IPS-18a (cell line): ENCODE measurements around the gene AIG1.

Experiments
- H3K27ac ChIP-seq: one replicate; pipeline ENCODE4 v1.5.1; 2013; ENCODE audit warnings: low read length
- H3K27me3 ChIP-seq: one replicate; pipeline ENCODE4 v1.6.1; 2013; ENCODE audit warnings: mild to moderate bottlenecking, low read length; ENCODE audit not compliant: control insufficient read depth, insufficient read depth
- H3K36me3 ChIP-seq: one replicate; pipeline ENCODE4 v1.6.1; 2013; ENCODE audit warnings: low read depth, low read length; ENCODE audit not compliant: control insufficient read depth
- H3K4me1 ChIP-seq: one replicate; pipeline ENCODE4 v1.6.1; 2013; ENCODE audit warnings: low read depth, low read length; ENCODE audit not compliant: control insufficient read depth
- H3K4me3 ChIP-seq: one replicate; pipeline ENCODE4 v1.5.1; 2013; ENCODE audit warnings: low read length
- H3K9ac ChIP-seq: one replicate; pipeline ENCODE4 v1.6.1; 2013; ENCODE audit warnings: mild to moderate bottlenecking, low read length, moderate library complexity
- H3K9me3 ChIP-seq: one replicate; pipeline ENCODE4 v1.6.1; 2013; ENCODE audit warnings: low read depth, low read length; ENCODE audit not compliant: control insufficient read depth

The AIG1 gene

GRCh38 chr6:143368426-143368825 lies 307.7 kb downstream of the AIG1 start:
- no peaks in the 10 kb centered on the region for H3K36me3 ChIP-seq
- no peaks in the 10 kb centered on the region for H3K27me3 ChIP-seq
- no peak overlapping the region for H3K9ac ChIP-seq
- H3K9me3 ChIP-seq = no peaks in the 10 kb centered on the region
- H3K4me3 ChIP-seq = no peak overlapping the region
- no peaks in the 10 kb centered on the region for H3K4me1 ChIP-seq
- H3K27ac ChIP-seq = no peak overlapping the region

GRCh38 chr6:143369971-143370370 lies 309.3 kb downstream of the AIG1 start:
- Histone ChIP-seq H3K27me3 (no peaks in the 10 kb centered on the region), H3K36me3 (no peaks in the 10 kb centered on the region), H3K9me3 (no peaks in the 10 kb centered on the region), H3K4me1 (no peaks in the 10 kb centered on the region), H3K27ac (no peak overlapping the region), H3K4me3 (no peak overlapping the region), H3K9ac (no peak overlapping the region)

- H3K27ac ChIP-seq = no peak overlapping the region
- H3K4me1 ChIP-seq = no peaks in the 10 kb centered on the region
- no peak overlapping the region for H3K4me3 ChIP-seq
- H3K9me3 ChIP-seq = no peaks in the 10 kb centered on the region
- H3K36me3 ChIP-seq = no peaks in the 10 kb centered on the region
- no peaks in the 10 kb centered on the region for H3K27me3 ChIP-seq
- no peak overlapping the region for H3K9ac ChIP-seq
Observed at GRCh38 chr6:143370812-143371370, 310.2 kb downstream of the AIG1 start.

- H3K9me3 ChIP-seq = no peaks in the 10 kb centered on the region
- H3K27ac ChIP-seq = no peak overlapping the region
- no peaks in the 10 kb centered on the region for H3K4me1 ChIP-seq
- H3K36me3 ChIP-seq = no peaks in the 10 kb centered on the region
- no peak overlapping the region for H3K9ac ChIP-seq
- H3K27me3 ChIP-seq = no peaks in the 10 kb centered on the region
- H3K4me3 ChIP-seq = no peak overlapping the region
Observed at GRCh38 chr6:143372199-143372882, 311.7 kb downstream of the AIG1 start.

GRCh38 chr6:143374014-143374413 lies 313.3 kb downstream of the AIG1 start:
- Histone ChIP-seq H3K4me3 (no peak overlapping the region), H3K9me3 (no peaks in the 10 kb centered on the region)

GRCh38 chr6:143375022-143375585 lies 314.4 kb downstream of the AIG1 start:
- no peaks in the 10 kb centered on the region for H3K36me3 ChIP-seq
- no peak overlapping the region for H3K4me3 ChIP-seq
- no peaks in the 10 kb centered on the region for H3K9me3 ChIP-seq
- H3K27ac ChIP-seq = no peak overlapping the region
- H3K4me1 ChIP-seq = no peaks in the 10 kb centered on the region
- H3K27me3 ChIP-seq = no peaks in the 10 kb centered on the region
- no peak overlapping the region for H3K9ac ChIP-seq

More at GRCh38 chr6:143374014-143374413, 313.3 kb downstream of the AIG1 start:
- H3K4me1 ChIP-seq = no peaks in the 10 kb centered on the region
- H3K36me3 ChIP-seq = no peaks in the 10 kb centered on the region
- H3K27ac ChIP-seq = no peak overlapping the region
- no peak overlapping the region for H3K9ac ChIP-seq
- no peaks in the 10 kb centered on the region for H3K27me3 ChIP-seq

GRCh38 chr6:143376375-143376774 lies 315.7 kb downstream of the AIG1 start:
- H3K27ac ChIP-seq = no peak overlapping the region
- no peaks in the 10 kb centered on the region for H3K9me3 ChIP-seq
- no peaks in the 10 kb centered on the region for H3K36me3 ChIP-seq
- H3K4me3 ChIP-seq = no peak overlapping the region
- H3K9ac ChIP-seq = no peak overlapping the region
- H3K4me1 ChIP-seq = no peaks in the 10 kb centered on the region
- H3K27me3 ChIP-seq = no peaks in the 10 kb centered on the region

- Histone ChIP-seq H3K4me3 (no peak overlapping the region), H3K27me3 (no peaks in the 10 kb centered on the region), H3K9me3 (no peaks in the 10 kb centered on the region), H3K27ac (no peak overlapping the region), H3K4me1 (no peaks in the 10 kb centered on the region), H3K36me3 (no peaks in the 10 kb centered on the region), H3K9ac (no peak overlapping the region)
Observed at GRCh38 chr6:143376861-143377260, 316.2 kb downstream of the AIG1 start.

- Histone ChIP-seq H3K4me3 (no peak overlapping the region), H3K36me3 (no peaks in the 10 kb centered on the region), H3K27ac (no peak overlapping the region), H3K27me3 (no peaks in the 10 kb centered on the region), H3K4me1 (no peaks in the 10 kb centered on the region), H3K9ac (no peak overlapping the region), H3K9me3 (no peaks in the 10 kb centered on the region)
Observed at GRCh38 chr6:143385636-143386035, 324.9 kb downstream of the AIG1 start.

GRCh38 chr6:143390278-143390677 lies 329.6 kb downstream of the AIG1 start:
- H3K4me3 ChIP-seq = no peak overlapping the region
- H3K27me3 ChIP-seq = no peaks in the 10 kb centered on the region
- H3K27ac ChIP-seq = no peak overlapping the region
- H3K4me1 ChIP-seq = no peaks in the 10 kb centered on the region
- no peaks in the 10 kb centered on the region for H3K36me3 ChIP-seq
- H3K9ac ChIP-seq = no peak overlapping the region
- H3K9me3 ChIP-seq = no peaks in the 10 kb centered on the region
